Mucosa of stomach (tissue), 1 donor: ENCODE data around the gene MUC4.
"Not testable (repeated sequence)": the region's sequence is repeated elsewhere in the genome, so short reads cannot be mapped to it uniquely, and the experiment has no call there.

Experiments used
- H3K27me3 ChIP-seq: one replicate; pipeline ENCODE4 v1.7.0; 2013; ENCODE audit warnings: mild to moderate bottlenecking, low read length; ENCODE audit not compliant: control insufficient read depth, insufficient read depth
- H3K36me3 ChIP-seq: one replicate; pipeline ENCODE4 v1.7.0; 2013; ENCODE audit warnings: low read length; ENCODE audit not compliant: control insufficient read depth, insufficient read depth
- H3K4me1 ChIP-seq: one replicate; pipeline ENCODE4 v1.7.0; 2013; ENCODE audit warnings: mild to moderate bottlenecking, low read length; ENCODE audit not compliant: control insufficient read depth, insufficient read depth
- H3K4me3 ChIP-seq: one replicate; pipeline ENCODE4 v1.7.0; 2013; ENCODE audit warnings: low read length
- H3K9ac ChIP-seq: one replicate; pipeline ENCODE4 v1.7.0; 2013; ENCODE audit warnings: mild to moderate bottlenecking, low read length, moderate library complexity
- H3K9me3 ChIP-seq: one replicate; pipeline ENCODE4 v1.7.0; 2013; ENCODE audit warnings: mild to moderate bottlenecking, low read length, moderate library complexity; ENCODE audit not compliant: control insufficient read depth
- donor health status: Pancreatic carcinoma.

The MUC4 gene

GRCh38 chr3:195719514-195720254, 92.0 kb downstream of the MUC4 start:
- H3K9ac ChIP-seq, H3K4me3 ChIP-seq, H3K9me3 ChIP-seq, H3K27me3 ChIP-seq, H3K36me3 ChIP-seq: not testable (repeated sequence)
- H3K4me1 ChIP-seq, result peaks cover 35% of the 10 kb centered on the region

GRCh38 chr3:195718477-195718984, 93.2 kb downstream of the MUC4 start:
- peaks cover 3% of the 10 kb centered on the region for H3K27me3 ChIP-seq
- no peak overlapping the region for H3K4me3 ChIP-seq
- no peaks in the 10 kb centered on the region for H3K36me3 ChIP-seq
- H3K9ac ChIP-seq, result no peak overlapping the region
- H3K4me1 ChIP-seq, result peaks cover 35% of the 10 kb centered on the region
- no peaks in the 10 kb centered on the region for H3K9me3 ChIP-seq

GRCh38 chr3:195717852-195718476, 93.8 kb downstream of the MUC4 start:
- Histone ChIP-seq H3K4me1 (peaks cover 35% of the 10 kb centered on the region), H3K4me3 (no peak overlapping the region), H3K9ac (no peak overlapping the region), H3K36me3 (no peaks in the 10 kb centered on the region), H3K9me3 (no peaks in the 10 kb centered on the region), H3K27me3 (peaks cover 3% of the 10 kb centered on the region)

GRCh38 chr3:195717416-195717815, 94.3 kb downstream of the MUC4 start:
- H3K4me3 ChIP-seq, result no peak overlapping the region
- H3K36me3 ChIP-seq, result no peaks in the 10 kb centered on the region
- peaks cover 3% of the 10 kb centered on the region for H3K27me3 ChIP-seq
- peaks cover 35% of the 10 kb centered on the region for H3K4me1 ChIP-seq
- no peak overlapping the region for H3K9ac ChIP-seq
- H3K9me3 ChIP-seq, result no peaks in the 10 kb centered on the region

GRCh38 chr3:195715583-195716266, 96.0 kb downstream of the MUC4 start:
- H3K4me1 ChIP-seq, result peaks cover 31% of the 10 kb centered on the region

GRCh38 chr3:195715134-195715533, 96.6 kb downstream of the MUC4 start:
- H3K4me3 ChIP-seq, result no peak overlapping the region
- peaks cover 25% of the 10 kb centered on the region for H3K4me1 ChIP-seq
- H3K27me3 ChIP-seq, result no peaks in the 10 kb centered on the region

More at GRCh38 chr3:195715583-195716266, 96.0 kb downstream of the MUC4 start:
- Histone ChIP-seq H3K9me3 (no peaks in the 10 kb centered on the region), H3K27me3 (peaks cover 2% of the 10 kb centered on the region), H3K4me3 (no peak overlapping the region), H3K36me3 (no peaks in the 10 kb centered on the region), H3K9ac (no peak overlapping the region)

GRCh38 chr3:195714380-195715011, 97.2 kb downstream of the MUC4 start:
- Histone ChIP-seq H3K4me3 (no peak overlapping the region), H3K9ac (no peak overlapping the region), H3K27me3 (no peaks in the 10 kb centered on the region), H3K4me1 (peaks cover 24% of the 10 kb centered on the region), H3K9me3 (no peaks in the 10 kb centered on the region), H3K36me3 (no peaks in the 10 kb centered on the region)

More at GRCh38 chr3:195715134-195715533, 96.6 kb downstream of the MUC4 start:
- Histone ChIP-seq H3K36me3 (no peaks in the 10 kb centered on the region), H3K9me3 (no peaks in the 10 kb centered on the region), H3K9ac (no peak overlapping the region)

- H3K4me1 ChIP-seq, result peaks cover 17% of the 10 kb centered on the region
- not testable (repeated sequence) for H3K36me3 ChIP-seq, H3K4me3 ChIP-seq, H3K27me3 ChIP-seq, H3K9ac ChIP-seq, H3K9me3 ChIP-seq
Observed at GRCh38 chr3:195713150-195713549, 98.6 kb downstream of the MUC4 start.

GRCh38 chr3:195712535-195712910, 99.2 kb downstream of the MUC4 start:
- not testable (repeated sequence) for H3K9me3 ChIP-seq, H3K27me3 ChIP-seq, H3K36me3 ChIP-seq, H3K9ac ChIP-seq, H3K4me3 ChIP-seq
- peaks cover 17% of the 10 kb centered on the region for H3K4me1 ChIP-seq

GRCh38 chr3:195711813-195712534, 99.8 kb downstream of the MUC4 start:
- Histone ChIP-seq H3K36me3 (no peaks in the 10 kb centered on the region), H3K4me3 (no peak overlapping the region), H3K27me3 (no peaks in the 10 kb centered on the region), H3K9me3 (no peaks in the 10 kb centered on the region), H3K4me1 (peaks cover 16% of the 10 kb centered on the region), H3K9ac (no peak overlapping the region)

GRCh38 chr3:195711091-195711812, 100.5 kb downstream of the MUC4 start:
- H3K9ac ChIP-seq, H3K27me3 ChIP-seq, H3K4me1 ChIP-seq, H3K9me3 ChIP-seq, H3K36me3 ChIP-seq, H3K4me3 ChIP-seq: not testable (repeated sequence)
